ENCODE measurements around the gene TRIM64.
"Not testable (repeated sequence)": the region's sequence is repeated elsewhere in the genome, so short reads cannot be mapped to it uniquely, and the experiment has no call there.

TRIM64 gene, protein sequence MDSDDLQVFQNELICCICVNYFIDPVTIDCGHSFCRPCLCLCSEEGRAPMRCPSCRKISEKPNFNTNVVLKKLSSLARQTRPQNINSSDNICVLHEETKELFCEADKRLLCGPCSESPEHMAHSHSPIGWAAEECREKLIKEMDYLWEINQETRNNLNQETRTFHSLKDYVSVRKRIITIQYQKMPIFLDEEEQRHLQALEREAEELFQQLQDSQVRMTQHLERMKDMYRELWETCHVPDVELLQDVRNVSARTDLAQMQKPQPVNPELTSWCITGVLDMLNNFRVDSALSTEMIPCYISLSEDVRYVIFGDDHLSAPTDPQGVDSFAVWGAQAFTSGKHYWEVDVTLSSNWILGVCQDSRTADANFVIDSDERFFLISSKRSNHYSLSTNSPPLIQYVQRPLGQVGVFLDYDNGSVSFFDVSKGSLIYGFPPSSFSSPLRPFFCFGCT

DNA sequence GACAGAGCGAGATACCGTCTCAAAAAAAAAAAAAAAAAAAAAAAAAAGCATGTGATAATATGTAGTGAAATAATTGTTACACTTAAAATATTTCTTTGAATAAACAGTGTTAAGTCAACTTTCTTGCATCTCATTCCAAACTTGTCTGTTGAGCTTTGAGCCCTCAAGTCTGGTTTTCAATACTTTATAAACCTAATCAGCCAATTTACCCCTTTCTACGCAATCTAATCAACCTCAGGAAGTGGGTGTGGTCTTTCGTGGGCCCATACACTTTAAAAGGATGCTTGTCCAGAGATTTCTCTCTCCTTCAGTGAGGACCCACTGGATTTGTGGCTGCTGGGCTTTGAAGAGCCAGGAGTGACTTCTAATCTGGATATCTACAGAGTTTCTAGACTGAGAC, at the start of gene TRIM64:
TRIM64 (plus strand) TSS at position 301 of the 400 bp plus-strand sequence. CDS start 2,467 bp downstream, outside the sequence.
- DNase-seq (ENCODE audit: low read depth), result not testable (repeated sequence)

DNA sequence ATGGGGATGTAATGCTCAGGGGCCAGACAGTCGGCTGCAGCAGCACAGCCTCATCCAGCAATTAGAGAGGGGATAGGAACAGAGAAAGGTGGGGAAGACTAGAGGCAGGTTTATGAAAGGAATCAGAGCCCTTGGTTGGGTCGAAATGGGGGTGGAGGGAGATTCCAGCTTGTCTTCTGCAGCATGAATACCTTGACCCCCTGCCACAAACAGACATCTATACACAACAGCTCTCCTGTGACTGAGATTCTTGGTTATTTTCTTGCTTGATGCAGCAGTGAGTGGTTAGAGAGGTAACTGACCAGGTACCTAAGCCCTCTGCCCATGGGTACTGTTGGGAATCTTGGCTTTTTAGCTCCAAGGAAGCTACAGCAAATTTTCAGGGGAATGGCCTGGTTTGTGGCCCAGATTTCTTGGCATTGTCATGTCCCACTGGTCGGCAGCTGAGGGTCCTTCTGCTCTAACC, 43.6 kb upstream of the TRIM64 start, which contains the start of gene TRIM49D1:
TRIM49D1 (minus strand) TSS at position 51 of the 466 bp plus-strand sequence. CDS start 4,535 bp downstream, outside the sequence.
- H3K4me3 ChIP-seq (ENCODE audit: low read depth, low read length), result no peak within 1 kb of the TSS
- TF ChIP-seq, protein P1, sequence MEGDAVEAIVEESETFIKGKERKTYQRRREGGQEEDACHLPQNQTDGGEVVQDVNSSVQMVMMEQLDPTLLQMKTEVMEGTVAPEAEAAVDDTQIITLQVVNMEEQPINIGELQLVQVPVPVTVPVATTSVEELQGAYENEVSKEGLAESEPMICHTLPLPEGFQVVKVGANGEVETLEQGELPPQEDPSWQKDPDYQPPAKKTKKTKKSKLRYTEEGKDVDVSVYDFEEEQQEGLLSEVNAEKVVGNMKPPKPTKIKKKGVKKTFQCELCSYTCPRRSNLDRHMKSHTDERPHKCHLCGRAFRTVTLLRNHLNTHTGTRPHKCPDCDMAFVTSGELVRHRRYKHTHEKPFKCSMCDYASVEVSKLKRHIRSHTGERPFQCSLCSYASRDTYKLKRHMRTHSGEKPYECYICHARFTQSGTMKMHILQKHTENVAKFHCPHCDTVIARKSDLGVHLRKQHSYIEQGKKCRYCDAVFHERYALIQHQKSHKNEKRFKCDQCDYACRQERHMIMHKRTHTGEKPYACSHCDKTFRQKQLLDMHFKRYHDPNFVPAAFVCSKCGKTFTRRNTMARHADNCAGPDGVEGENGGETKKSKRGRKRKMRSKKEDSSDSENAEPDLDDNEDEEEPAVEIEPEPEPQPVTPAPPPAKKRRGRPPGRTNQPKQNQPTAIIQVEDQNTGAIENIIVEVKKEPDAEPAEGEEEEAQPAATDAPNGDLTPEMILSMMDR (conservative IDR thresholded peaks at IDR 0.05; ENCODE audit: low read depth, low read length), result no peak
- no peak for DNase-seq (ENCODE audit: low read depth)

More for the DNA sequence above, at the start of gene TRIM64:
- not testable (repeated sequence) for H3K4me3 ChIP-seq (ENCODE audit: low read depth, low read length)

DNA sequence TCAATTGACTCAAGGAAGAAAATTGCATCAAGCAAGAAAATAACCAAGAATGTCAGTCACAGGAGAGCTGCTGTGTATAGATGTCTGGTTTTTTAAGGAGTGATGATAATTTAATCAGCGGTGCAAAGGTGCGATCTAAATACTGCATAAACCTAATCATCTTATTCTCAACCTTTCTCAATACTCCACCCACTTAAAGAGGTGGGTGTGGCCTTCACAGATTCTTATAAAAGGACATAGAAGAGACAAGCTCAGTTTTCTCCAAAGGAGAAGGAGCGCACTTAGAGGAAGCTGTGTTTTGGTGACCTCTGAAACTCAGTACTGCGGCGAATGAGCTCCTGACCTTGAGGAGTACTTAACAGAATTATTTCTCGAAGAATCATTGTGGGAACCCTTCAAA, 42.1 kb upstream of the TRIM64 start, which contains the start of gene TRIM49D2:
TRIM49D2 (plus strand) TSS at position 301 of the 400 bp plus-strand sequence. CDS start 2,698 bp downstream, outside the sequence.
- not testable (repeated sequence) for H3K4me3 ChIP-seq (ENCODE audit: low read depth, low read length); DNase-seq (ENCODE audit: low read depth)

DNA sequence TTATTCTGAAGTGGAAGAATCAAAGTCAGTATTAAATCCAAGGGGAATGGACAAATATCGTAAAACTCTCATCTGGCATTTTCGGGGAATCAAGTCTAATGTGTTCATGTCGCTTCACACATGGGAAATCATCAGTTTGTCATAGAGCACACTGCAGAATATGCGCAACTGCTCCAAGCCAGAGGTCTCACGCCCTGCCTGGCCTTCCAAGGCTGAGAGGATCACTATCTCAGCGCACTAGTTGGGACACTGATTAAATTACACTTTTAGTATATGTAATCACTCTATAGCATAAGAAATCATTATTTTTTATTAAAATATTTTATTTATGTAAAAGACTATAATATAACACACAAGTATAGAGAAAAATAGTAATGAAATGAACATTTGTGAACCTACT, 5.0 kb upstream of the TRIM64 start:
- not testable (repeated sequence) for H3K4me3 ChIP-seq (ENCODE audit: low read depth, low read length); DNase-seq (ENCODE audit: low read depth)
